ENCODE data around the gene DOK1. TPM values are rescaled to one million over a fixed set of nuclear protein-coding genes. Genes with fewer than 3 reads are reported as not detected.

Gene DOK1
- total and polyA plus RNA-seq, 8 donors, result 5.9 to 89.3 (median 14.8) TPM

- H3K27ac ChIP-seq, result no peak overlapping the region
- peaks cover 0 to 27% (median 18%) of the 10 kb centered on the region in 4 donors for H3K36me3 ChIP-seq
- no peaks in the 10 kb centered on the region for H3K9me3 ChIP-seq
- intact Hi-C loops (cut with DNase I; ENCODE audit: low total_unique reads), result loop anchor here (10.0 kb wide), 1 partner anchor 48 kb away; no protein-coding TSS in a partner anchor
- no peak overlapping the region for H3K4me3 ChIP-seq
- WGBS, 5 donors, result 84 to 89% (median 85%) methylated on average over 19 to 23 of the region's 23 CpGs
- DNase-seq, result no peak
- H3K4me1 ChIP-seq, result peaks cover 1 to 11% (median 5%) of the 10 kb centered on the region in 4 donors
- H3K27me3 ChIP-seq, result no peaks in the 10 kb centered on the region
- TF ChIP-seq POLR2AphosphoS5 (IDR thresholded peaks at IDR 0.05), result no peak
- no peak for TF ChIP-seq POLR2A (IDR thresholded peaks at IDR 0.05)
- TF ChIP-seq EP300 (IDR thresholded peaks at IDR 0.05), result no peak
- no peak for TF ChIP-seq CTCF (IDR thresholded peaks at IDR 0.05)
Measured at GRCh38 chr2:74536166-74536950, 18.2 kb upstream of the DOK1 start.

GRCh38 chr2:74537140-74537539 lies 17.4 kb upstream of the DOK1 start:
- Histone ChIP-seq H3K27me3 (no peaks in the 10 kb centered on the region), H3K9me3 (no peaks in the 10 kb centered on the region), H3K36me3 (peaks cover 0 to 22% (median 18%) of the 10 kb centered on the region in 4 donors), H3K27ac (no peak overlapping the region), H3K4me1 (peaks cover 0 to 4% (median under 1%) of the 10 kb centered on the region in 4 donors), H3K4me3 (no peak overlapping the region)
- TF ChIP-seq EP300 (IDR thresholded peaks at IDR 0.05) (no peak), POLR2AphosphoS5 (IDR thresholded peaks at IDR 0.05) (no peak), CTCF (IDR thresholded peaks at IDR 0.05) (no peak), POLR2A (IDR thresholded peaks at IDR 0.05) (no peak)
- no peak for DNase-seq
- intact Hi-C loops (cut with DNase I; ENCODE audit: low total_unique reads), result loop anchor here (10.0 kb wide), 1 partner anchor 48 kb away; no protein-coding TSS in a partner anchor
- 56 to 72% (median 62%) methylated on average over 4 of the region's 4 CpGs for WGBS, 5 donors

GRCh38 chr2:74538881-74539339 lies 15.6 kb upstream of the DOK1 start:
- Histone ChIP-seq H3K27ac (no peak overlapping the region), H3K9me3 (no peaks in the 10 kb centered on the region), H3K4me3 (no peak overlapping the region), H3K27me3 (no peaks in the 10 kb centered on the region), H3K4me1 (no peaks in the 10 kb centered on the region), H3K36me3 (peaks cover 0 to 6% (median 2%) of the 10 kb centered on the region in 4 donors)
- intact Hi-C loops (cut with DNase I; ENCODE audit: low total_unique reads), result loop anchor here (10.0 kb wide), 1 partner anchor 46 kb away; no protein-coding TSS in a partner anchor
- TF ChIP-seq EP300 (IDR thresholded peaks at IDR 0.05), result no peak
- TF ChIP-seq CTCF (IDR thresholded peaks at IDR 0.05), result no peak
- TF ChIP-seq POLR2A (IDR thresholded peaks at IDR 0.05), result no peak
- TF ChIP-seq POLR2AphosphoS5 (IDR thresholded peaks at IDR 0.05), result no peak
- no peak for DNase-seq
- 69 to 79% (median 73%) methylated on average over 7 of the region's 7 CpGs for WGBS, 5 donors

- DNase-seq, result no peak
- no peaks in the 10 kb centered on the region for H3K27me3 ChIP-seq
- WGBS, 5 donors, result 74 to 90% (median 84%) methylated on average over 5 of the region's 5 CpGs
- no peaks in the 10 kb centered on the region for H3K36me3 ChIP-seq
- no peaks in the 10 kb centered on the region for H3K9me3 ChIP-seq
- no peaks in the 10 kb centered on the region for H3K4me1 ChIP-seq
- no peak for TF ChIP-seq POLR2A (IDR thresholded peaks at IDR 0.05)
- TF ChIP-seq EP300 (IDR thresholded peaks at IDR 0.05), result no peak
- TF ChIP-seq POLR2AphosphoS5 (IDR thresholded peaks at IDR 0.05), result no peak
- no peak for TF ChIP-seq CTCF (IDR thresholded peaks at IDR 0.05)
- intact Hi-C loops (cut with DNase I; ENCODE audit: low total_unique reads), result no loop called here
- H3K27ac ChIP-seq, result peak overlapping the region in 1 of 5 donors; percentile 26
- no peak overlapping the region for H3K4me3 ChIP-seq
Measured at GRCh38 chr2:74540291-74540690, 14.2 kb upstream of the DOK1 start.

Measured in stomach (tissue), 9 donors.